K562 (cell line): Measurements from ENCODE around the gene SPIRE1. TPM values are rescaled to one million over a fixed set of nuclear protein-coding genes. Genes with fewer than 3 reads are reported as not detected.

Experiments
- BDP1 ChIP-seq: IDR thresholded peaks from 3 replicates; pipeline ENCODE4 v1.6.1; 2011; ENCODE audit not compliant: insufficient read length, insufficient read depth
- CBX3 ChIP-seq, 2 experiments: IDR thresholded peaks; 1 replicate in 1 of 2; 2 replicates in 1 of 2; pipeline ENCODE4 v1.6.1; 2012; ENCODE audit warnings: inconsistent platforms in 2 of 2, low read length in 2 of 2, borderline replicate concordance in 1 of 2, control low read depth in 1 of 2
- CREB3L1 ChIP-seq: fragments of 450-650 bp; IDR thresholded peaks from 2 replicates; pipeline ENCODE4 v1.6.1; 2014; ENCODE audit warnings: low read depth, mild to moderate bottlenecking, moderate library complexity, borderline replicate concordance
- CTCF ChIP-seq, 3 experiments: IDR thresholded peaks in 2 of 3; conservative IDR thresholded peaks in 1 of 3; 2 replicates each; pipeline ENCODE4 v1.5.1; 2011 to 2012; ENCODE audit warnings: low read length in 3 of 3, mild to moderate bottlenecking in 3 of 3, control low read depth in 2 of 3, improper control_type of control experiment in 1 of 3, inconsistent platforms in 1 of 3, low read depth in 1 of 3, mixed read lengths in 1 of 3, moderate library complexity in 1 of 3; ENCODE audit not compliant: insufficient read depth in 2 of 3
- ETV1 ChIP-seq: fragments of 450-650 bp; conservative IDR thresholded peaks from 2 replicates; pipeline ENCODE4 v1.6.1; 2016; ENCODE audit warnings: missing genetic modification characterization, control low read depth, low read depth, missing compliant biosample characterization
- FOXK2 ChIP-seq, 2 experiments: fragments of 450-650 bp; IDR thresholded peaks in 1 of 2; conservative IDR thresholded peaks in 1 of 2; 2 replicates each; pipeline ENCODE4 v1.6.1; 2016; ENCODE audit warnings: low read depth in 2 of 2, mild to moderate bottlenecking in 1 of 2
- FOXM1 ChIP-seq, 2 experiments: fragments of 450-650 bp in 1 of 2; sonication (generic) in 1 of 2; formaldehyde crosslinking in 1 of 2; IDR thresholded peaks; 2 replicates each; pipeline versions ENCODE4 v1.6.1 to v1.9.0; 2017 to 2022; ENCODE audit warnings: low read depth in 2 of 2, mild to moderate bottlenecking in 2 of 2, missing genetic modification reagents in 1 of 2, moderate library complexity in 1 of 2
- JUND ChIP-seq, 2 experiments: IDR thresholded peaks; 2 replicates in 1 of 2; 3 replicates in 1 of 2; pipeline ENCODE4 v1.6.1; 2011; ENCODE audit warnings: borderline replicate concordance in 2 of 2, low read depth in 2 of 2, low read length in 2 of 2, improper control_type of control experiment in 1 of 2, missing biosample characterization in 1 of 2, missing genetic modification characterization in 1 of 2, missing genetic modification reagents in 1 of 2
- KHSRP ChIP-seq: fragments of 450-650 bp; IDR thresholded peaks from 2 replicates; pipeline ENCODE4 v1.6.1; 2017
- MAFG ChIP-seq: fragments of 450-650 bp; conservative IDR thresholded peaks from 2 replicates; pipeline ENCODE4 v1.6.1; 2016; ENCODE audit warnings: missing genetic modification characterization, missing compliant biosample characterization
- MAFK ChIP-seq: IDR thresholded peaks from 2 replicates; pipeline ENCODE4 v1.6.1; 2011; ENCODE audit warnings: low read length, improper control_type of control experiment
- MNT ChIP-seq, 2 experiments: fragments of 450-650 bp; conservative IDR thresholded peaks; 2 replicates each; pipeline ENCODE4 v1.6.1; 2017; ENCODE audit warnings: mild to moderate bottlenecking in 2 of 2, moderate library complexity in 2 of 2
- OTX1 ChIP-seq: fragments of 450-650 bp; formaldehyde crosslinking; IDR thresholded peaks from 2 replicates; pipeline ENCODE4 v1.4.0; 2022; ENCODE audit warnings: mild to moderate bottlenecking
- PBX2 ChIP-seq, 2 experiments: IDR thresholded peaks in 1 of 2; conservative IDR thresholded peaks in 1 of 2; 2 replicates each; pipeline ENCODE4 v1.6.1; 2016; ENCODE audit warnings: low read depth in 2 of 2, mild to moderate bottlenecking in 1 of 2, missing compliant biosample characterization in 1 of 2, missing genetic modification characterization in 1 of 2, moderate library complexity in 1 of 2
- SMAD4 ChIP-seq: fragments of 250-450 bp; sonication (Bioruptor Pico); conservative IDR thresholded peaks from 2 replicates; pipeline ENCODE4 v1.8.0; 2021; ENCODE audit warnings: inconsistent platforms, mild to moderate bottlenecking, moderate library complexity
- ZSCAN29 ChIP-seq: fragments of 450-650 bp; IDR thresholded peaks from 2 replicates; pipeline ENCODE4 v1.6.1; 2017
- polyA plus RNA-seq, 8 experiments: library from polyadenylated mRNA; depleted of rRNA in 4 of 8; stranded (reverse) in 5 of 8; unstranded in 3 of 8; fragments of >200 nt; fragmentation: Nextera tagmentation in 2 of 8; fragmentation: Illumina TruSeq in 1 of 8; extraction: Ambion mirVana in 2 of 8; extraction: Trizol in 1 of 8; gene quantifications; 2 replicates each; pipeline versions ENCODE4 v1.2.1 to v1.2.3, GENCODE V29; 2011 to 2014; ENCODE audit warnings: inconsistent platforms in 1 of 8, missing spikeins in 1 of 8
- total RNA-seq, 7 experiments: library from RNA; depleted of rRNA in 6 of 7; stranded (reverse); fragments of >200 nt in 6 of 7; fragmentation: Illumina TruSeq in 2 of 7; extraction: Trizol in 2 of 7; gene quantifications; 2 replicates each; pipeline versions ENCODE4 v1.2.1 to v1.2.3, GENCODE V29; 2011 to 2021; ENCODE audit warnings: low replicate concordance in 1 of 7

SPIRE1 gene
- total and polyA plus RNA-seq, 9 of the 15 experiments (the other 6 are each of a cell fraction or from before 2014, with no cell fraction given): 2.9 to 14.0 (median 10.2) TPM

GRCh38 chr18:12639990-12640880 is 17.7 kb downstream of the SPIRE1 start (continued):
- TF ChIP-seq PBX2 (CRISPR knock-in tag; IDR thresholded peaks at IDR 0.05; ENCODE audit: low read depth) (no peak), PBX2 (tag; conservative IDR thresholded peaks at IDR 0.05; ENCODE audit: low read depth) (0 out of 2 replicates have a peak, but pooled peaks have one; percentile 14), CBX3 (IDR thresholded peaks at IDR 0.05; ENCODE audit: borderline replicate concordance in 1 of 2, low read length in 2 of 2) (peak in 1 of 2 experiments; percentile 61; a peak in 1 of 3 replicates), FOXM1 (IDR thresholded peaks at IDR 0.05; ENCODE audit: low read depth) (0 out of 2 replicates have a peak, but pooled peaks have one; percentile 24), FOXM1 (CRISPR knock-in tag; IDR thresholded peaks at IDR 0.05; ENCODE audit: low read depth) (no peak), KHSRP (no peak), MAFK (peak; percentile 46; the same call in 1 of the 2 replicates), MNT (conservative IDR thresholded peaks at IDR 0.05) (0 out of 4 replicates have a peak, but pooled peaks of 1 of the 2 experiments have one; percentile 29), CTCF (IDR thresholded peaks at IDR 0.05 in 2 of 3, conservative IDR thresholded peaks at IDR 0.05 in 1 of 3; ENCODE audit: insufficient read depth in 2 of 3, low read depth in 1 of 3, low read length in 3 of 3) (0 out of 6 replicates have a peak, but pooled peaks of 1 of the 3 experiments have one; percentile 18), ZSCAN29 (no peak), MAFG (tag) (peak; percentile 50), FOXK2 (conservative IDR thresholded peaks at IDR 0.05 in 1 of 2, IDR thresholded peaks at IDR 0.05 in 1 of 2; ENCODE audit: low read depth in 2 of 2) (0 out of 4 replicates have a peak, but pooled peaks of 1 of the 2 experiments have one; percentile 43), ETV1 (peak; percentile 24; the same call in 1 of the 2 replicates), BDP1 (no peak), CREB3L1 (0 out of 2 replicates have a peak, but pooled peaks have one; percentile 21), SMAD4 (CRISPR knock-in tag) (0 out of 2 replicates have a peak, but pooled peaks have one; percentile 31), JUND (IDR thresholded peaks at IDR 0.05; ENCODE audit: borderline replicate concordance, low read depth, low read length) (peak; percentile 39; the same call in 1 of the 2 replicates), JUND (tag; IDR thresholded peaks at IDR 0.05; ENCODE audit: borderline replicate concordance, low read depth, low read length) (no peak), OTX1 (CRISPR knock-in tag) (no peak)
